ENCODE results near the gene PDE4A. TPM values are rescaled to one million over a fixed set of nuclear protein-coding genes. Genes with fewer than 3 reads are reported as not detected.
"Not testable (repeated sequence)": the region's sequence is repeated elsewhere in the genome, so short reads cannot be mapped to it uniquely, and the experiment has no call there.

Gene PDE4A
- total and polyA plus RNA-seq, 9 donors: 0.71 to 4.8 (median 2.6) TPM

DNA sequence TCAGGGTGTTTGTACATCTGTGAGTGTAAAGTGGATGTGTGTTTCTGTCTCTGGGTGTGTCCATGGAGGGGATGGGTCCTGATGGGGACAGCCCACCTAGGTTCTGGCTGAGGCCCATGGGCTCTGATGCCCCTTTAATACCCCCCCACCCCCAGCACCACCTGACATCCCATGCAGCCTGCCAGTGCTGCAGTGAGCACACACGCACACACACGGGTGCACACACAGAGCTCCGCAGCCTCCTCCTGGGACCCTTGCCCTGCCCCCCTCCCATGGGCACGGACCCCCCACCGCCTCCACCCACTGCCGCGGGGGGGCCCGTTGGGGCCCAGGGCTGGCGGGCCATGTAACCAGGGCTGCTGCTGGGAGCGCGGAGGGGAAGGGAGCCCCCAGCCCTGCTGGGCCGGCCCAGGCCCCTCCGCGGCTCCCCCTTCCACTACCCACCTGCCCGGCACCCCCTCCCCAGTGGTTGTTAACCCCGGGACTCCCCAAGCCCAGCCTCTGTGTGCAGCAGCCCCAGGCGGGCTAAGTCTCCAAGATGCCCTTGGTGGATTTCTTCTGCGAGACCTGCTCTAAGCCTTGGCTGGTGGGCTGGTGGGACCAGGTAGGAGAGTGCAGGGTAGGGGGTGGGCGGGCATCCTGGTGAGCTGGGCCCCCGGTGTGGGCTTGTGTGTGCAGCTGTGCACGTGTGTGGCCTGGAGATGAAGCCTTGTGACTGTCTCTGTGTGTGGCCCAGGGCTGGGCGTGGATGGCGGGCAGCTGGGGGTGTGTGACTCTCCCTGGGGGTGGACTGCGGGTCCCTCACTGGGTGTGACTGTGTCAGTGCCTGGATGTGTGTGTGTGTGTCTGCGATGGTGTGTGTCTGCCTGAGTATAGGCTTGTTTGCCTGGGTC, 32.6 kb downstream of the PDE4A start:
- no peaks in the 10 kb centered on the region for H3K9me3 ChIP-seq
- H3K36me3 ChIP-seq: no peaks in the 10 kb centered on the region
- WGBS, 3 donors: 32 to 35% (median 34%) methylated on average over 22 to 25 of the region's 25 CpGs
- H3K4me1 ChIP-seq (ENCODE audit: insufficient read depth): no peaks in the 10 kb centered on the region
- no peak for DNase-seq
- intact Hi-C loops (cut with DNase I): no loop called here
- no peak overlapping the region for H3K27ac ChIP-seq
- TF ChIP-seq POLR2A (IDR thresholded peaks at IDR 0.05) (no peak), EP300 (IDR thresholded peaks at IDR 0.05) (no peak)
- TF ChIP-seq, protein P1, sequence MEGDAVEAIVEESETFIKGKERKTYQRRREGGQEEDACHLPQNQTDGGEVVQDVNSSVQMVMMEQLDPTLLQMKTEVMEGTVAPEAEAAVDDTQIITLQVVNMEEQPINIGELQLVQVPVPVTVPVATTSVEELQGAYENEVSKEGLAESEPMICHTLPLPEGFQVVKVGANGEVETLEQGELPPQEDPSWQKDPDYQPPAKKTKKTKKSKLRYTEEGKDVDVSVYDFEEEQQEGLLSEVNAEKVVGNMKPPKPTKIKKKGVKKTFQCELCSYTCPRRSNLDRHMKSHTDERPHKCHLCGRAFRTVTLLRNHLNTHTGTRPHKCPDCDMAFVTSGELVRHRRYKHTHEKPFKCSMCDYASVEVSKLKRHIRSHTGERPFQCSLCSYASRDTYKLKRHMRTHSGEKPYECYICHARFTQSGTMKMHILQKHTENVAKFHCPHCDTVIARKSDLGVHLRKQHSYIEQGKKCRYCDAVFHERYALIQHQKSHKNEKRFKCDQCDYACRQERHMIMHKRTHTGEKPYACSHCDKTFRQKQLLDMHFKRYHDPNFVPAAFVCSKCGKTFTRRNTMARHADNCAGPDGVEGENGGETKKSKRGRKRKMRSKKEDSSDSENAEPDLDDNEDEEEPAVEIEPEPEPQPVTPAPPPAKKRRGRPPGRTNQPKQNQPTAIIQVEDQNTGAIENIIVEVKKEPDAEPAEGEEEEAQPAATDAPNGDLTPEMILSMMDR (IDR thresholded peaks at IDR 0.05): no peak
- no peak overlapping the region for H3K4me3 ChIP-seq
- H3K27me3 ChIP-seq: no peaks in the 10 kb centered on the region

DNA sequence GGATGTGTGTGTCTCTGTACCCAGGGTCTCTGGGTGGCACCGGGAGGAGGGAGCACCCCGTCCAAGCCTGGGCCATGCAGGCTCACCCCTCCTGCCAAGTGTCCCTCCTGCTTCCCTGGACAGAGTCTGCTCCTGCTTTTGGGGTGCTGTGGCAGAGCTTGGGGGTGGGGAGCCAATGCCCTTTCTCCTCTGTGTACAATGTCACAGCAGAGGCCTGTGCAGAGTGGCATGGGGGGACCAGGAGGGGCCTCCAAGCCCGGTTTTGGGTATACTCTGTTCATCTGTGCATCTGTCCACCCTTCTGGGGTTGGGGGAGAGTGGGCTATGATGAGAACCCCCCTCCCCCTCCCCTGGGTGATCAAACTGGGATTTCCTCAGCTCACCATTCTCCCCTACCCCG, 33.5 kb downstream of the PDE4A start:
- no peaks in the 10 kb centered on the region for H3K27me3 ChIP-seq
- 60 to 68% (median 62%) methylated on average over 4 of the region's 4 CpGs for WGBS, 3 donors
- no peak overlapping the region for H3K4me3 ChIP-seq
- no peak overlapping the region for H3K27ac ChIP-seq
- no peaks in the 10 kb centered on the region for H3K9me3 ChIP-seq
- H3K36me3 ChIP-seq: no peaks in the 10 kb centered on the region
- DNase-seq: no peak
- intact Hi-C loops (cut with DNase I): no loop called here
- TF ChIP-seq EP300 (IDR thresholded peaks at IDR 0.05) (no peak), POLR2A (IDR thresholded peaks at IDR 0.05) (no peak)
- TF ChIP-seq, protein P1 (IDR thresholded peaks at IDR 0.05): no peak
- H3K4me1 ChIP-seq (ENCODE audit: insufficient read depth): no peaks in the 10 kb centered on the region

DNA sequence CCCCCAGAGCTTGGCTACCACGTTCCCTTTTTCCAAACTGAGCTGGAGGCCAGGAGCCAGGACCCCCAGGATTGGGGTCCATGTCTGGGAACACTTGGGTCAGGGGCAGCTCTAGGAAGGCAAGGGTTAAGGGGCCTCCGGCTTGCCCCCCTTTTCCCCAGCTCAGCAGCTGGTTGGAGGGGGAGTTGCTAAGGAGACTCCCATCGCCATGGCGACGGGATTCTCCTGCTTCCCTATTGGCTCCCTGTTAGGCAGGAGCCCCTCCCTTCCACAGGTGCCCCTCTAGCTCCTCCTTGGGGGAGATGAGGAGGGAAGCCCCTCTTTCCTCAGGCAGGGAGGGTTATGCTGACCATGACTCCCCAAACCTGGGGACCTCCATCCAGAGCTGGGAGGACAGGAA, 33.9 kb downstream of the PDE4A start:
- Histone ChIP-seq H3K4me1 (ENCODE audit: insufficient read depth) (no peaks in the 10 kb centered on the region), H3K9me3 (no peaks in the 10 kb centered on the region), H3K36me3 (no peaks in the 10 kb centered on the region), H3K27me3 (no peaks in the 10 kb centered on the region), H3K4me3 (no peak overlapping the region), H3K27ac (no peak overlapping the region)
- WGBS, 3 donors: 0 to 33% (median 18%) methylated on average over 2 to 5 of the region's 5 CpGs
- intact Hi-C loops (cut with DNase I): no loop called here
- TF ChIP-seq, protein P1 (IDR thresholded peaks at IDR 0.05): no peak
- TF ChIP-seq EP300 (IDR thresholded peaks at IDR 0.05) (no peak), POLR2A (IDR thresholded peaks at IDR 0.05) (no peak)
- DNase-seq: no peak

DNA sequence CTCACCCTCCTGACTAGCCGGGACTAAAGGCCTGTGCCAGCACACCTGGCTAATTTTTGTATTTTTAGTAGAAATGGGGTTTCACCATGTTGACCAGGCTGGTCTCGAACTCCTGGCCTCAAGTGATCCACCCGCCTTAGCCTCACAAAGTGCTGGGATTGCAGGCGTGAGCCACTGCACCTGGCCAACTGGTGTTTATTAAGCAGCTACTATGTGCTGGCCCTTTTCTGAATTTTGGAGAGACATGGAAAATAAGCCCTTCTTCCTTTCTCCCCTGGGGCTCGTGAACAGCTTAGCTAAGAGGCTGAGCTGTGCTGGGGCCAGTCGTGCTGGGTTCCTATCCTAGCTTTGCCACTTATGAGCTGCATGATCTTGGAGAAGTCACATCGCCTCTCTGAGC, 38.4 kb downstream of the PDE4A start:
- H3K4me1 ChIP-seq (ENCODE audit: insufficient read depth); H3K4me3 ChIP-seq; H3K36me3 ChIP-seq; H3K27me3 ChIP-seq; DNase-seq; H3K27ac ChIP-seq; H3K9me3 ChIP-seq; intact Hi-C loops (cut with DNase I): not testable (repeated sequence)
- 84 to 92% (median 87%) methylated on average over 7 of the region's 7 CpGs for WGBS, 3 donors

DNA sequence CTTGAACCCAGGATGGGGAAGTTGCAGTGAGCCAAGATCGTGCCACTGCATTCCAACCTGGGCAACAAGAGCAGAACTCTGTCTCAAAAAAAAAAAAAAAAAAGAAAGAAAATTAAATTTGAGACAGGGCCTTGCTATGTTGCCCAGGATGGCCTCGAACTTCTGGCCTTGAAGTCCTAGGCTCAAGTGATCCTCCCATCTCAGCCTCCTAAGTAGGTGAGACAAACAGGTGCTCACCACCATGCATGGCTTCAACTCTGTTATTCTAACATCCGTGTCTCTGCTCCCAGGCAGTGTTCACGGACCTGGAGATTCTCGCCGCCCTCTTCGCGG, 40.3 kb downstream of the PDE4A start:
- no peaks in the 10 kb centered on the region for H3K9me3 ChIP-seq
- 20 to 25% (median 25%) methylated on average over 8 of the region's 8 CpGs for WGBS, 3 donors
- no peaks in the 10 kb centered on the region for H3K36me3 ChIP-seq
- no peaks in the 10 kb centered on the region for H3K27me3 ChIP-seq
- intact Hi-C loops (cut with DNase I): no loop called here
- H3K4me3 ChIP-seq: no peak overlapping the region
- H3K27ac ChIP-seq: no peak overlapping the region
- no peak for TF ChIP-seq POLR2A (IDR thresholded peaks at IDR 0.05)
- DNase-seq: no peak
- peaks cover 4% of the 10 kb centered on the region for H3K4me1 ChIP-seq (ENCODE audit: insufficient read depth)

Measured in ovary (tissue), 9 donors.